Activated CD4-positive, alpha-beta T cell treated with anti-CD3 and anti-CD28 coated beads for 48 hours (primary cell): Measurements from ENCODE around the gene NCS1.
A peak's percentile ranks its signal among the peaks of the same experiment; 100 is the strongest.

ENCODE experiments used
- DNase-seq: peaks from one replicate; pipeline ENCODE4 v3.0.0-alpha.2; 2020

NCS1 gene

GRCh38 chr9:130172161-130172857 lies at the start of gene NCS1:
TSS of gene NCS1 (plus strand) at chr9:130172404. CDS start at chr9:130172664, 260 bp downstream.
- peak; percentile 64 for DNase-seq

GRCh38 chr9:130122456-130122855 lies 49.7 kb upstream of the NCS1 start:
- DNase-seq: no peak

GRCh38 chr9:130124085-130124860 lies 47.9 kb upstream of the NCS1 start:
- no peak for DNase-seq

GRCh38 chr9:130126721-130127433 lies 45.3 kb upstream of the NCS1 start:
- no peak for DNase-seq

- DNase-seq: peak; percentile 73
Observed at GRCh38 chr9:130128251-130128650, 44.0 kb upstream of the NCS1 start.

- DNase-seq: peak; percentile 63
Observed at GRCh38 chr9:130128733-130129431, 43.3 kb upstream of the NCS1 start.

- peak; percentile 49 for DNase-seq
Observed at GRCh38 chr9:130129432-130130061, 42.7 kb upstream of the NCS1 start.

- DNase-seq: no peak
Observed at GRCh38 chr9:130132746-130133145, 39.5 kb upstream of the NCS1 start.

- DNase-seq: no peak
Observed at GRCh38 chr9:130137081-130137640, 35.0 kb upstream of the NCS1 start.

GRCh38 chr9:130137641-130138081 lies 34.5 kb upstream of the NCS1 start:
- no peak for DNase-seq

GRCh38 chr9:130138171-130138653 lies 34.0 kb upstream of the NCS1 start:
- DNase-seq: peak; percentile 13

- DNase-seq: peak; percentile 25
Observed at GRCh38 chr9:130138791-130139190, 33.4 kb upstream of the NCS1 start.

- DNase-seq: no peak
Observed at GRCh38 chr9:130139251-130139650, 33.0 kb upstream of the NCS1 start.

- DNase-seq: peak; percentile 62
Observed at GRCh38 chr9:130140706-130141105, 31.5 kb upstream of the NCS1 start.

- no peak for DNase-seq
Observed at GRCh38 chr9:130142056-130142455, 30.1 kb upstream of the NCS1 start.

GRCh38 chr9:130142641-130143040 lies 29.6 kb upstream of the NCS1 start:
- no peak for DNase-seq

GRCh38 chr9:130143279-130143893 lies 28.8 kb upstream of the NCS1 start:
- DNase-seq: no peak

GRCh38 chr9:130143958-130144366 lies 28.2 kb upstream of the NCS1 start:
- DNase-seq: no peak

- DNase-seq: no peak
Observed at GRCh38 chr9:130144703-130145102, 27.5 kb upstream of the NCS1 start.

GRCh38 chr9:130145658-130146057 lies 26.5 kb upstream of the NCS1 start:
- no peak for DNase-seq

GRCh38 chr9:130147198-130147597 lies 25.0 kb upstream of the NCS1 start:
- DNase-seq: no peak
